Glutamatergic neuron (in vitro differentiated cells): ENCODE data around the gene TRPM8. TPM values are rescaled to one million over a fixed set of nuclear protein-coding genes. Genes with fewer than 3 reads are reported as not detected.

Experiments
- DNase-seq: peaks from one replicate; pipeline ENCODE4 v3.0.0; 2022
- H3K27ac Mint-ChIP-seq: one replicate; pipeline ENCODE4 v1.8.0; 2020; ENCODE audit warnings: mild to moderate bottlenecking, mixed read lengths, inconsistent platforms; ENCODE audit not compliant: unreplicated experiment
- H3K27me3 Mint-ChIP-seq: one replicate; pipeline ENCODE4 v1.8.0; 2020; ENCODE audit warnings: mild to moderate bottlenecking, moderate library complexity, mixed read lengths, inconsistent platforms; ENCODE audit not compliant: unreplicated experiment
- H3K36me3 Mint-ChIP-seq: one replicate; pipeline ENCODE4 v1.8.0; 2020; ENCODE audit warnings: mild to moderate bottlenecking, mixed read lengths, inconsistent platforms; ENCODE audit not compliant: unreplicated experiment
- H3K4me1 Mint-ChIP-seq: one replicate; pipeline ENCODE4 v1.8.0; 2020; ENCODE audit warnings: mild to moderate bottlenecking, low read depth, mixed read lengths, inconsistent platforms; ENCODE audit not compliant: unreplicated experiment
- H3K4me3 Mint-ChIP-seq: one replicate; pipeline ENCODE4 v1.8.0; 2020; ENCODE audit warnings: mild to moderate bottlenecking, mixed read lengths, inconsistent platforms; ENCODE audit not compliant: unreplicated experiment
- H3K9me3 Mint-ChIP-seq: one replicate; pipeline ENCODE4 v1.8.0; 2020; ENCODE audit warnings: mild to moderate bottlenecking, moderate library complexity, mixed read lengths, inconsistent platforms; ENCODE audit not compliant: unreplicated experiment
- CTCF ChIP-seq: fragments of 200-600 bp; sonication (generic); IDR thresholded peaks from one replicate; pipeline ENCODE4 v1.5.0; 2021; ENCODE audit not compliant: partially characterized antibody, unreplicated experiment
- total RNA-seq: library from RNA; stranded (reverse); fragmentation: NEBNext Ultra II Directional; extraction: Animal tissue kit (Norgen Biotek cat#: 25700); gene quantifications from one replicate; pipeline ENCODE4 v1.2.1, GENCODE V29; 2021; ENCODE audit not compliant: unreplicated experiment

The TRPM8 gene
- total RNA-seq, 1 donor from 2014 or later = not detected

- Mint-ChIP-seq H3K36me3 (peaks cover 4% of the 10 kb centered on the region), H3K27me3 (peaks cover 2% of the 10 kb centered on the region), H3K4me3 (no peak overlapping the region), H3K27ac (no peak overlapping the region), H3K9me3 (peaks cover 3% of the 10 kb centered on the region), H3K4me1 (peaks cover 2% of the 10 kb centered on the region)
- no peak for TF ChIP-seq CTCF
- no peak for DNase-seq
Observed at GRCh38 chr2:234048049-234048448, 130.9 kb downstream of the TRPM8 start.

- H3K27me3 Mint-ChIP-seq = peaks cover 2% of the 10 kb centered on the region
- TF ChIP-seq CTCF = no peak
- no peak for DNase-seq
- H3K27ac Mint-ChIP-seq = no peak within 1 kb of the TSS
- no peak within 1 kb of the TSS for H3K4me3 Mint-ChIP-seq
- peaks cover 4% of the 10 kb centered on the region for H3K36me3 Mint-ChIP-seq
- peaks cover 2% of the 10 kb centered on the region for H3K4me1 Mint-ChIP-seq
- H3K9me3 Mint-ChIP-seq = peaks cover 3% of the 10 kb centered on the region
Observed at GRCh38 chr2:234050455-234051135, 133.4 kb downstream of the TRPM8 start, which contains the start of gene SPP2. Gene SPP2 (plus strand): TSS chr2:234050702. CDS start chr2:234050787, 85 bp downstream.

- no peak for DNase-seq
- no peak for TF ChIP-seq CTCF
- Mint-ChIP-seq H3K4me1 (peaks cover 2% of the 10 kb centered on the region), H3K9me3 (peaks cover 3% of the 10 kb centered on the region), H3K4me3 (no peak overlapping the region), H3K27me3 (peaks cover 2% of the 10 kb centered on the region), H3K36me3 (peaks cover 4% of the 10 kb centered on the region), H3K27ac (no peak overlapping the region)
Observed at GRCh38 chr2:234051374-234052070, 134.3 kb downstream of the TRPM8 start.

DNA sequence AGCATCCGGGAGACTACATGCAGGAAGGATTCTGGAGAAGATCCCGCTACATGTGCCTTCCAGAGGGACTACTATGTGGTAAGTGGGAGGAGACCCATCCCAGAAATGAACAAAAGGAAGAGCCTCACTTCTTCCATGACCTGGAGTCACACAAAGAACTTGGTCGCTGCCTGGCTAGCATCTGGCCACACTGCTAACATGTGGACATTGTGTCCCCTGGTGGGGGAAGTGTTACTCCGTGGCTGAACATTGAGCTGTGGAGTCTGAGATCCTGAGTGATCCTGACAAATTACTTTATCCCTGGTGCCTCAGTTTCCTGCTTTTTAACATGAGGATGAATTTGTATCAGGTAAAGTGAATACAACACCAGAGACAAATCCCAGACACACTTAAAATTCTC is 141.7 kb downstream of the TRPM8 start:
- no peak overlapping the region for H3K4me3 Mint-ChIP-seq
- peaks cover 3% of the 10 kb centered on the region for H3K27me3 Mint-ChIP-seq
- no peak for DNase-seq
- H3K36me3 Mint-ChIP-seq = no peaks in the 10 kb centered on the region
- H3K9me3 Mint-ChIP-seq = no peaks in the 10 kb centered on the region
- H3K27ac Mint-ChIP-seq = no peak overlapping the region
- TF ChIP-seq CTCF = no peak
- H3K4me1 Mint-ChIP-seq = no peaks in the 10 kb centered on the region

GRCh38 chr2:234060236-234060635 is 143.1 kb downstream of the TRPM8 start:
- H3K9me3 Mint-ChIP-seq = no peaks in the 10 kb centered on the region
- H3K27ac Mint-ChIP-seq = no peak overlapping the region
- no peaks in the 10 kb centered on the region for H3K4me1 Mint-ChIP-seq

More at GRCh38 chr2:234060236-234060635, 143.1 kb downstream of the TRPM8 start:
- Mint-ChIP-seq H3K4me3 (no peak overlapping the region), H3K36me3 (no peaks in the 10 kb centered on the region), H3K27me3 (peaks cover 3% of the 10 kb centered on the region)
- DNase-seq = no peak
- TF ChIP-seq CTCF = no peak
